Activated naive CD4-positive, alpha-beta T cell treated with anti-CD3 and anti-CD28 coated beads, Interleukin-2, amount 50 U/mL, for 24 hours (primary cell): ENCODE results near the gene FAM81B.

Experiments used
- H3K27ac Mint-ChIP-seq: one replicate; pipeline ENCODE4 v1.8.0; 2021; ENCODE audit warnings: mild to moderate bottlenecking, mixed read lengths
- H3K27me3 Mint-ChIP-seq: one replicate; pipeline ENCODE4 v1.8.0; 2021; ENCODE audit warnings: mixed read lengths
- H3K36me3 Mint-ChIP-seq: one replicate; pipeline ENCODE4 v1.8.0; 2021; ENCODE audit warnings: mixed read lengths
- H3K4me1 Mint-ChIP-seq: one replicate; pipeline ENCODE4 v1.8.0; 2021; ENCODE audit warnings: mixed read lengths
- H3K4me3 Mint-ChIP-seq: one replicate; pipeline ENCODE4 v1.8.0; 2021; ENCODE audit warnings: mild to moderate bottlenecking, mixed read lengths
- H3K9me3 Mint-ChIP-seq: one replicate; pipeline ENCODE4 v1.8.0; 2021; ENCODE audit warnings: mixed read lengths

The FAM81B gene

GRCh38 chr5:95426227-95426626, 35.1 kb downstream of the FAM81B start:
- Mint-ChIP-seq H3K27ac (no peak overlapping the region), H3K9me3 (no peaks in the 10 kb centered on the region), H3K4me3 (no peak overlapping the region), H3K27me3 (peaks cover 4% of the 10 kb centered on the region), H3K36me3 (no peaks in the 10 kb centered on the region), H3K4me1 (no peaks in the 10 kb centered on the region)

GRCh38 chr5:95432779-95433178, 41.6 kb downstream of the FAM81B start:
- Mint-ChIP-seq H3K36me3 (peaks cover 2% of the 10 kb centered on the region), H3K4me3 (no peak overlapping the region), H3K9me3 (peaks cover 12% of the 10 kb centered on the region), H3K27me3 (peaks cover 12% of the 10 kb centered on the region), H3K4me1 (no peaks in the 10 kb centered on the region), H3K27ac (no peak overlapping the region)

DNA sequence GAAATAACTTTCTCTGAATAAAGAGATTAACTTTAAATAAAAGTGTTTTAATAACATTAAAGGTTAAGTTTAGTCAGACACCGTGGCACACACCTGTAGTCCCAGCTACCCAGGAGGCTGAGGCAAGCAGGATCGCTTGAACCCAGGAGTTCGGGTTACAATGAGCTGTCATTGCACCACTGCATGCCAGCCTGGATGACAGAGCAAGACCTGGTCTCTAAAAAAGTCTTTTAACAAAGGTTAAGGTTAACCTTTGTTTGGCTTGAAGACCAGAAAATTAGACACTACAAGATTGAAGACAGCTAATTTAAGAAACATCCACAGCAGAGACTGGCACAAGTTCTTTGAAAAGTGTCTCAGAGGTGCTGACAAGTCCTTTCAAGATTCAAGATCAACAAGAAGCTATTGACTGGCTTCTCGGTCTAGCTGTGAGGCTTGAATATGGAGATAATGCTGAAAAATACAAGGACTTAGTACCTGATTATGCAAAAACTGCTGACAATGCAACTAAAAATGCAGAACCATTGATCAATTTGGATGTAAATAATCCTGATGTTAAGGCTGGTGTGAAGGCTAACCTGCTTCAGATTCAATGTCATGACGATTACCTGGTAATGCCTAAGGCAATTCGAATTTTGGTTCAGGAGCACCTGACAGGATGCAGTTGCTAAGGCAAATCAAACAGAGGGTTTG, 48.8 kb downstream of the FAM81B start:
- Mint-ChIP-seq H3K9me3 (peaks cover under 1% of the 10 kb centered on the region), H3K27me3 (no peaks in the 10 kb centered on the region), H3K4me3 (no peak overlapping the region), H3K4me1 (no peaks in the 10 kb centered on the region), H3K36me3 (peaks cover 3% of the 10 kb centered on the region), H3K27ac (no peak overlapping the region)

DNA sequence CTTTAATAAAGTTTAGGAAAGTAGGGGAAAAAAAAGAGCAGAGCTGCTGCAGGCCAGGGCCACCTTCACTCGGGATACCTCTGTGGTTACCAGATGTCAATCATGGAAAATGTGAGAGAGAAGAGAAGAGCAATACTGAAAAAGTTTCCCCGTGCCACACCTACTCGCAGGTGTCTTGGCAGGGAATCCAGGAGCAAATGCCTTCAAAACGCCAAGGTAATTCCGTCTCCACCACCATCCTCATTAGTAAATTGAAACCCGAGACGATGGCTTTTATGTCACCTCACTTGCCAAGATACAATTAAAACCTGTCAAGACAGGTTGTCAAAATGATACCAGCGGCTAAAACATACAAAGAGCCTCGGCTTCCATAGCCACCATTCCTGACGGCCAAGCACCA, 49.7 kb downstream of the FAM81B start:
- H3K4me3 Mint-ChIP-seq, result no peak overlapping the region
- no peaks in the 10 kb centered on the region for H3K4me1 Mint-ChIP-seq
- no peaks in the 10 kb centered on the region for H3K27me3 Mint-ChIP-seq
- H3K9me3 Mint-ChIP-seq, result no peaks in the 10 kb centered on the region
- H3K36me3 Mint-ChIP-seq, result peaks cover 2% of the 10 kb centered on the region
- H3K27ac Mint-ChIP-seq, result no peak overlapping the region

DNA sequence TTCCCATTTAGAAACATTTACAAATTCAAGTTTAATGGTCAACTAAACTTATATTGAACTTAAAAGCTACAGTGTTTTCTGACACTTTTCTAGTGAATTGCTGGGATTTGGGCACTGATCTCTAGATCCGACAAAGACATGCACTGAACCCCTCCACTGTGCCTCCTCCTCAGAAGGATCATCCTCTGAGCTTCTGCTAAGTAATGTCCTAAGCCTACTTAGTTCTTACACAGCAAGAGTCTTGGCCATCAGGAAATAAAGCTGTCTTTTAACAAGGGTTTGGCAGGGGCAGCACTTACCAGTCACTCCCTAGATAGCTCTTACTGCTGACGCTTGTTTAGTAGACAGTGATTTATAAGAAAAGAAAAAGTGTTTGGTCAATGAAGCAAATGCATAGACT, 50.5 kb downstream of the FAM81B start:
- no peaks in the 10 kb centered on the region for H3K27me3 Mint-ChIP-seq
- H3K9me3 Mint-ChIP-seq, result no peaks in the 10 kb centered on the region
- no peaks in the 10 kb centered on the region for H3K4me1 Mint-ChIP-seq

DNA sequence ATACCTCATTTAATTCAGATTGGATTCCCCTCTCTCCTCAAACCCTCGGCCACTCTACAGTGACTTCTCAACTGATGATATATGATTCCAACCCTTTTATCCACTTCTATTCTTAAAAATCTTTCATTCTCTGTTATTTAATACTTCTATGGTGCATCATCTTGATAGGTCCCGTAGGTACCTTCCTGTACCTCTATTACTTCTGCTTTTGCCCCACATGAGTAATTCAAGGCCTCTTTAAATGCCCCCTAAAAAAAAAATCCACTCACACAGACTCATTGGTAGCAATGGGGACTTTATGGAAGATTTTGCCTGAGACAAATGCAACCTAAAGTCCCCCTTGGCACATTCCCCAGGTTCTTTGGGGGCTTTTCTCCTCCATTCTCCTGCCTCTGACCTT, 54.3 kb downstream of the FAM81B start:
- no peak overlapping the region for H3K27ac Mint-ChIP-seq
- H3K4me3 Mint-ChIP-seq, result no peak overlapping the region
- no peaks in the 10 kb centered on the region for H3K9me3 Mint-ChIP-seq
- H3K36me3 Mint-ChIP-seq, result peaks cover 1% of the 10 kb centered on the region
- H3K4me1 Mint-ChIP-seq, result no peaks in the 10 kb centered on the region
- no peaks in the 10 kb centered on the region for H3K27me3 Mint-ChIP-seq

More for the DNA sequence above, 50.5 kb downstream of the FAM81B start:
- Mint-ChIP-seq H3K36me3 (peaks cover 1% of the 10 kb centered on the region), H3K4me3 (no peak overlapping the region), H3K27ac (no peak overlapping the region)

GRCh38 chr5:95445995-95446394, 54.8 kb downstream of the FAM81B start:
- Mint-ChIP-seq H3K4me3 (no peak overlapping the region), H3K36me3 (peaks cover 1% of the 10 kb centered on the region), H3K27ac (no peak overlapping the region), H3K9me3 (no peaks in the 10 kb centered on the region), H3K27me3 (no peaks in the 10 kb centered on the region), H3K4me1 (no peaks in the 10 kb centered on the region)

GRCh38 chr5:95446560-95447221, 55.5 kb downstream of the FAM81B start:
- Mint-ChIP-seq H3K9me3 (no peaks in the 10 kb centered on the region), H3K27me3 (no peaks in the 10 kb centered on the region), H3K27ac (no peak overlapping the region), H3K4me1 (no peaks in the 10 kb centered on the region), H3K4me3 (no peak overlapping the region), H3K36me3 (peaks cover 1% of the 10 kb centered on the region)

DNA sequence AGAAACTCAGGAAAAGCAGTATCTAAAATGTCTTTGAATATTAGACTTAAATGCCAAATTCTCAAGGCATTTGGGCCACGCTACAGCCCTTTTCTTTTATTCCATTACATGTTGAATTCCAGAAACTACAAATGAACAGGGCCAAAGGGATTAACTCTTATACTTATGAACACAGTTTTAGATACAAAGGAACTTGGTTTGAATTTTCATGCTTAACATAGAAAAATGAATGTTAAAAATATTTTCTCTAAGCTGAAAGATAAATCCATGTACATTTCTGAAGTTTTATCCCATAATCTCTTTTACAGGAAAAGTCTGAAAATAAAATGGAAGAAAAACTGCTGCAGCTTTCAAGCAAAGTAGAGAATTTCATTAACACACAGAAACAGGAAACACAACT, 56.8 kb downstream of the FAM81B start:
- Mint-ChIP-seq H3K36me3 (peaks cover 1% of the 10 kb centered on the region), H3K9me3 (no peaks in the 10 kb centered on the region), H3K4me3 (no peak overlapping the region), H3K4me1 (no peaks in the 10 kb centered on the region), H3K27ac (no peak overlapping the region), H3K27me3 (no peaks in the 10 kb centered on the region)

GRCh38 chr5:95448789-95449188, 57.6 kb downstream of the FAM81B start:
- Mint-ChIP-seq H3K27me3 (no peaks in the 10 kb centered on the region), H3K27ac (no peak overlapping the region), H3K36me3 (peaks cover 1% of the 10 kb centered on the region), H3K9me3 (no peaks in the 10 kb centered on the region), H3K4me3 (no peak overlapping the region), H3K4me1 (no peaks in the 10 kb centered on the region)

DNA sequence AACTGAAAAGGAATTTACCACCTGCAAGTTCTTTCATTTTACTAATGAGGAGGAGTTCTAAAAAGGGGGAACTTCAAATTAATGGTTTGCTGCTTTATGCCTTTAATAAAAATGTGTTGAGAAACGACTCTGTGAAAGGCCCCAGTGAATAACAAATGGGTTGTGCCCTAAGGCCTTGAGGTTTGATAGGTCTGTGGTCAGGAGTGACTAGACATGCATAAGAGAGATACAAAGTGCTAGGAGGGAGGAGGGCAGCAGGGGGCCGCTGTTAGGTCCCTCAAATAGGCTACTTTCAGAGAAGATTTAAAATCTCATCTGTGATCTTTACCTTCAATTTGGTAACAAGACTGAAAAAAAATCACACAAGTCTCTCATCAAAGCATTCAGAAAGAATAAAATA, 58.3 kb downstream of the FAM81B start:
- Mint-ChIP-seq H3K4me1 (no peaks in the 10 kb centered on the region), H3K9me3 (no peaks in the 10 kb centered on the region), H3K36me3 (no peaks in the 10 kb centered on the region), H3K27ac (no peak overlapping the region), H3K27me3 (no peaks in the 10 kb centered on the region), H3K4me3 (no peak overlapping the region)

DNA sequence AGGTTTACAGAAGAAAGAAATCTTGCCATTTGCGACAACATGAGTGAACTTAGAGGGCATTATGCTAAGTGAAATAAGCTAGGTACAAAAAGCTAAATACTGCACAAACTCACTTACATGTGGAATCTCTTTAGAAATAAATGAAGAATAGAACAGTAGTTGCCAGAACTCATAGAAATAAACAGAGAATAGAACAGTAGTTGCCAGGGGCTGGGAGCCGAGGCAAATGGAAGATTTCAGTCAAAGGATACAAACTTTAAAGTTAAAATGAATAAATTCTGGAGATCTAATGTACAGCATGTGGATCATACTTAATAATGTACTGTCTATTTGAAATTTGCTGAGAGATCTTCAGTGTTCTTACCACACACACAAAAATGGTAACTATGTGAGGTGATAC, 63.4 kb downstream of the FAM81B start:
- Mint-ChIP-seq H3K4me3 (no peak overlapping the region), H3K27me3 (no peaks in the 10 kb centered on the region), H3K36me3 (peaks cover 2% of the 10 kb centered on the region), H3K9me3 (no peaks in the 10 kb centered on the region), H3K27ac (no peak overlapping the region), H3K4me1 (no peaks in the 10 kb centered on the region)

GRCh38 chr5:95460665-95461064, 69.5 kb downstream of the FAM81B start:
- H3K9me3 Mint-ChIP-seq, result no peaks in the 10 kb centered on the region
- no peak overlapping the region for H3K4me3 Mint-ChIP-seq
- no peaks in the 10 kb centered on the region for H3K4me1 Mint-ChIP-seq
- H3K36me3 Mint-ChIP-seq, result peaks cover 16% of the 10 kb centered on the region
- no peaks in the 10 kb centered on the region for H3K27me3 Mint-ChIP-seq
- H3K27ac Mint-ChIP-seq, result no peak overlapping the region

- Mint-ChIP-seq H3K9me3 (no peaks in the 10 kb centered on the region), H3K4me1 (no peaks in the 10 kb centered on the region), H3K27ac (no peak overlapping the region), H3K27me3 (no peaks in the 10 kb centered on the region), H3K4me3 (no peak overlapping the region), H3K36me3 (peaks cover 24% of the 10 kb centered on the region)
Observed at GRCh38 chr5:95471487-95471886, 80.3 kb downstream of the FAM81B start.

DNA sequence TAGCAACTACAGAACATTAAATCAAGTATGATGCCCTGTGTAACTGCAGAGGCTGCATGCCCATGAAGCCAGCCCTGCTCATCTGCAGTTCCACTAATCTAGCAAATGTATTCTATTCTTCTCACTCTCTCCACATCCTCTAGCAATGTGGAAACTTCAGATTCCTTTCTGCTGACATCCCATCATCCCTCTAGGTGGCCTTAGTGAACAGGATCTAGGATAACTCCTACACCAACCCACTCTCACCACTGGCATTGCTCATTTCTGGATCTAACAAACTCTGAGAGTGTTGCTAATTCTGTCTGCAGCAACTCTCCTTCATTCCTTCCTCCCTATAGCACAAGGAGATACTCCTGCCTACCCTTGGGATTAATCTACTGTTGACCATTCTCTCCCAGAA, 80.8 kb downstream of the FAM81B start:
- peaks cover 26% of the 10 kb centered on the region for H3K36me3 Mint-ChIP-seq

DNA sequence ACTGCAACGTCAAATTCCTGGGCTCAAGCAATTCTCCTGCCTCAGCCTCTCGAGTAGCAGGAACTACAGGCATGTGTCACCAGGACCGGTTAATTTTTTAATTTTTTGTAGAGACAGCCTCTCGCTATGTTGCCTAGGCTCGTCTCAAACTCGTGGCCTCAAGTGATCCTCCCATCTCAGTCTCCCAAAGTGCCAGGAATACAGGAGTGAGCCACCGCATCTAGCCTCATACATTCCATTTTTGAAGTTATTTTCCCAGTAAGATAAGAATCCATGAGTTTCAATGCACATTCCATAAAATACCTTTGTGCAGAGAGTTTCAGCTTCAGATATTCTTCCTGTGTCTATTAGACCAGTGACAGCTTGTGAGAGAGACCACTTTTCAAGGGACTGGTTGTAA, 93.3 kb downstream of the FAM81B start:
- Mint-ChIP-seq H3K4me3 (no peak overlapping the region), H3K4me1 (no peaks in the 10 kb centered on the region), H3K27me3 (no peaks in the 10 kb centered on the region), H3K9me3 (peaks cover 26% of the 10 kb centered on the region), H3K36me3 (peaks cover 54% of the 10 kb centered on the region), H3K27ac (no peak overlapping the region)

More for the DNA sequence above, 80.8 kb downstream of the FAM81B start:
- Mint-ChIP-seq H3K4me1 (no peaks in the 10 kb centered on the region), H3K4me3 (no peak overlapping the region), H3K27me3 (no peaks in the 10 kb centered on the region), H3K9me3 (no peaks in the 10 kb centered on the region), H3K27ac (no peak overlapping the region)

DNA sequence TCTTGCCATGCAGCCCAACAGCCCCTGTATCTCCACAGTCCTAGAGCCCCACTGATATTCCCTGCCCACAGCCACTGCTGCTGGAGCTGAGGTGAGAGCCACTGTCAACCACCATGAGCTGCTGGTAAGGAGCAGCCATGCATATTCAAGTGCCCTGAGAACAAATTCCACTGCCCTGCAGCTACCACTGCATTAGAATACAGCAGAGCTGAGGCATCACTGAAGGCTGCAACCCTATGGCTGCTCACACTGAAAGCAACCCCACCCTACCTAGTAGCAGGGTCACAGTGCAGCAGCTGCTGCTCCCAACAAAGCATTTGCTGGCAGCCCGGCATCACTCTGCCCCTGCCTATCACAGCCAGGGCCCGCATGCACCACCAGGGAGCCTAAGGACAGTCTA, 95.0 kb downstream of the FAM81B start:
- H3K27ac Mint-ChIP-seq, result no peak overlapping the region
- H3K4me1 Mint-ChIP-seq, result no peaks in the 10 kb centered on the region
- no peaks in the 10 kb centered on the region for H3K27me3 Mint-ChIP-seq
- H3K36me3 Mint-ChIP-seq, result peaks cover 55% of the 10 kb centered on the region
- H3K4me3 Mint-ChIP-seq, result no peak overlapping the region
- peaks cover 26% of the 10 kb centered on the region for H3K9me3 Mint-ChIP-seq
